SK-N-SH (cell line): Measurements from ENCODE around the gene MARCHF10. TPM values are rescaled to one million over a fixed set of nuclear protein-coding genes. Genes with fewer than 3 reads are reported as not detected.

Source experiments
- CTCF ChIA-PET: fragments of 300-600, 350-600 bp; formaldehyde crosslinking; extraction: SDS; loops from one replicate; lab custom pipeline; 2021; lab: Yijun Ruan, JAX
- POLR2A ChIA-PET: fragments of 350-600 bp; sonication (Branson Sonifier 250); formaldehyde crosslinking; extraction: SDS; loops from one replicate; lab custom pipeline; 2020; ENCODE audit warnings: antibody characterized with exemption, inconsistent platforms; lab: Yijun Ruan, JAX
- DNase-seq: peaks from one replicate; pipeline ENCODE4 v3.0.0; 2012
- H2AFZ ChIP-seq: fragments of 200-600 bp; sonication (generic); 2 replicates; pipeline ENCODE4 v1.8.1; 2016; ENCODE audit warnings: antibody characterized with exemption, mild to moderate bottlenecking, low read depth
- H3F3A ChIP-seq: fragments of 200-600 bp; sonication (generic); replicated peaks from 2 replicates; pipeline ENCODE3; 2016; ENCODE audit warnings: antibody characterized with exemption, mild to moderate bottlenecking; ENCODE audit not compliant: insufficient read depth
- H3K27ac ChIP-seq, 2 experiments: fragments of 200-500 bp in 1 of 2; fragments of 200-600 bp in 1 of 2; sonication (Bioruptor generic) in 1 of 2; sonication (generic), shearing (Covaris generic) in 1 of 2; 2 replicates each; pipeline versions ENCODE4 v1.5.1 to v1.6.1; 2014 to 2016; ENCODE audit warnings: low read depth in 2 of 2, inconsistent platforms in 1 of 2, low read length in 1 of 2, mild to moderate bottlenecking in 1 of 2, mixed read lengths in 1 of 2
- H3K27me3 ChIP-seq: fragments of 200-600 bp; sonication (generic), shearing (Covaris generic); 2 replicates; pipeline ENCODE4 v1.6.1; 2016; ENCODE audit warnings: mixed run types; ENCODE audit not compliant: insufficient read depth
- H3K36me3 ChIP-seq, 2 experiments: fragments of 200-500 bp in 1 of 2; fragments of 200-600 bp in 1 of 2; sonication (Bioruptor generic) in 1 of 2; sonication (generic) in 1 of 2; replicated peaks in 1 of 2; 2 replicates each; pipeline versions ENCODE3 to v1.5.1; 2014 to 2016; ENCODE audit warnings: low read length in 1 of 2, mild to moderate bottlenecking in 1 of 2; ENCODE audit not compliant: insufficient read depth in 2 of 2, control insufficient read depth in 1 of 2
- H3K4me1 ChIP-seq, 2 experiments: fragments of 200-500 bp in 1 of 2; fragments of 200-600 bp in 1 of 2; sonication (Bioruptor generic) in 1 of 2; sonication (generic), shearing (Covaris generic) in 1 of 2; 2 replicates each; pipeline versions ENCODE4 v1.5.1 to v1.6.1; 2014 to 2016; ENCODE audit warnings: low read depth in 1 of 2, low read length in 1 of 2, mixed run types in 1 of 2; ENCODE audit not compliant: insufficient read depth in 2 of 2, control insufficient read depth in 1 of 2
- H3K4me2 ChIP-seq: fragments of 200-600 bp; sonication (generic), shearing (Covaris generic); 2 replicates; pipeline ENCODE4 v1.6.1; 2017; ENCODE audit warnings: mixed run types
- H3K4me3 ChIP-seq, 2 experiments: fragments of 200-500 bp in 1 of 2; fragments of 200-600 bp in 1 of 2; sonication (Bioruptor generic) in 1 of 2; sonication (generic), shearing (Covaris generic) in 1 of 2; 2 replicates each; pipeline versions ENCODE4 v1.5.1 to v1.8.1; 2014 to 2016; ENCODE audit warnings: low read depth in 2 of 2, inconsistent platforms in 1 of 2, low read length in 1 of 2, mild to moderate bottlenecking in 1 of 2, mixed read lengths in 1 of 2, moderate library complexity in 1 of 2
- H3K79me2 ChIP-seq: fragments of 200-600 bp; sonication (generic); 2 replicates; pipeline ENCODE4 v1.8.1; 2017; ENCODE audit warnings: mild to moderate bottlenecking; ENCODE audit not compliant: insufficient read depth
- H3K9ac ChIP-seq: fragments of 200-600 bp; sonication (generic); 2 replicates; pipeline ENCODE4 v1.6.1; 2017; ENCODE audit warnings: mixed run types
- H3K9me2 ChIP-seq: fragments of 200-600 bp; sonication (generic); 2 replicates; pipeline ENCODE4 v1.6.1; 2017; ENCODE audit warnings: mixed run types
- H3K9me3 ChIP-seq: fragments of 200-600 bp; sonication (generic); 2 replicates; pipeline ENCODE4 v1.6.1; 2017; ENCODE audit warnings: mixed run types, mild to moderate bottlenecking, moderate library complexity
- H4K20me1 ChIP-seq: fragments of 200-600 bp; sonication (generic); 2 replicates; pipeline ENCODE4 v1.6.1; 2017; ENCODE audit warnings: mild to moderate bottlenecking, mixed run types; ENCODE audit not compliant: insufficient read depth
- ELF1 ChIP-seq: IDR thresholded peaks from 2 replicates; pipeline ENCODE4 v1.4.0; 2012
- EP300 ChIP-seq, 2 experiments: IDR thresholded peaks; 2 replicates each; pipeline versions ENCODE4 v1.4.0 to v1.6.1; 2012; ENCODE audit warnings: borderline replicate concordance in 1 of 2, low read depth in 1 of 2, low read length in 1 of 2
- EZH2phosphoT487 ChIP-seq: fragments of 200-600 bp; sonication (generic); IDR thresholded peaks from 2 replicates; pipeline ENCODE4 v1.6.1; 2017; ENCODE audit warnings: low read depth, mixed run types, mild to moderate bottlenecking, antibody characterized with exemption, moderate library complexity, borderline replicate concordance
- FOXM1 ChIP-seq: IDR thresholded peaks from 2 replicates; pipeline ENCODE4 v1.4.0; 2012; ENCODE audit warnings: low read depth, mild to moderate bottlenecking
- GABPA ChIP-seq: IDR thresholded peaks from 2 replicates; pipeline ENCODE4 v1.4.0; 2012; ENCODE audit warnings: low read depth, mild to moderate bottlenecking
- JUND ChIP-seq: IDR thresholded peaks from 2 replicates; pipeline ENCODE4 v1.4.0; 2012
- MEF2A ChIP-seq: IDR thresholded peaks from 2 replicates; pipeline ENCODE4 v1.4.0; 2012; ENCODE audit warnings: low read depth, borderline replicate concordance
- MXI1 ChIP-seq: IDR thresholded peaks from 2 replicates; pipeline ENCODE4 v1.6.1; 2012; ENCODE audit warnings: mild to moderate bottlenecking, low read depth, low read length, improper control_type of control experiment
- NRF1 ChIP-seq: IDR thresholded peaks from 2 replicates; pipeline ENCODE4 v1.6.1; 2012; ENCODE audit warnings: low read depth, mild to moderate bottlenecking, low read length
- POLR2AphosphoS5 ChIP-seq: IDR thresholded peaks from 2 replicates; pipeline ENCODE4 v1.6.1; 2012; ENCODE audit warnings: low read depth, low read length
- RAD21 ChIP-seq: IDR thresholded peaks from 2 replicates; pipeline ENCODE4 v1.6.1; 2012; ENCODE audit warnings: mild to moderate bottlenecking, low read length
- RXRA ChIP-seq: IDR thresholded peaks from 2 replicates; pipeline ENCODE4 v1.4.0; 2012; ENCODE audit warnings: low read depth, mild to moderate bottlenecking, borderline replicate concordance
- SMC3 ChIP-seq: IDR thresholded peaks from 2 replicates; pipeline ENCODE4 v1.6.1; 2012; ENCODE audit warnings: low read depth, low read length, improper control_type of control experiment
- TCF12 ChIP-seq: IDR thresholded peaks from 2 replicates; pipeline ENCODE4 v1.4.0; 2012
- YY1 ChIP-seq: IDR thresholded peaks from 2 replicates; pipeline ENCODE4 v1.4.0; 2012; ENCODE audit warnings: low read depth, mild to moderate bottlenecking
- WGBS: methylation state at CpG from one replicate; pipeline ENCODE4 v1.1.6; 2017; ENCODE audit warnings: low lambda C conversion rate; 5-methylcytosine and 5-hydroxymethylcytosine counted together
- polyA plus RNA-seq, 3 experiments: library from polyadenylated mRNA; depleted of rRNA; stranded (reverse); fragments of >200 nt; gene quantifications; 2 replicates each; pipeline ENCODE4 v1.2.3, GENCODE V29; 2012
- TF ChIP-seq, protein P1 (sequence below): IDR thresholded peaks from 2 replicates; pipeline ENCODE4; 2012
- TF ChIP-seq, protein P2 (sequence below): fragments of 150-350 bp; IDR thresholded peaks from 2 replicates; pipeline ENCODE4 v1.6.1; 2016; ENCODE audit warnings: mild to moderate bottlenecking, low read depth, low read length

MARCHF10 gene
- polyA plus RNA-seq, 1 of the 3 experiments (the other 2 are of a cell fraction), result 0.16 TPM

GRCh38 chr17:62756198-62756597, 51.9 kb downstream of the MARCHF10 start:
- CTCF ChIA-PET, result interaction anchor here (1.1 to 1.8 kb wide), 3 partner anchors 212 to 651 kb away, joined by 4 to 10 read pairs (median 5); no protein-coding TSS in a partner anchor
- H3K9me3 ChIP-seq, result no peaks in the 10 kb centered on the region
- no peaks in the 10 kb centered on the region for H3K79me2 ChIP-seq
- H3F3A ChIP-seq, result no peaks in the 10 kb centered on the region
- H2AFZ ChIP-seq, result no peak overlapping the region
- H3K4me1 ChIP-seq, result peaks cover 8 to 23% of the 10 kb centered on the region in 2 experiments; a peak in 2 of 4 replicates
- no peak overlapping the region for H3K4me3 ChIP-seq
- H3K9me2 ChIP-seq, result no peaks in the 10 kb centered on the region
- WGBS, result 94% methylated on average over 4 of the region's 4 CpGs
- DNase-seq, result no peak
- H3K4me2 ChIP-seq, result no peak overlapping the region
- no peak for TF ChIP-seq MEF2A
- TF ChIP-seq, protein P1, sequence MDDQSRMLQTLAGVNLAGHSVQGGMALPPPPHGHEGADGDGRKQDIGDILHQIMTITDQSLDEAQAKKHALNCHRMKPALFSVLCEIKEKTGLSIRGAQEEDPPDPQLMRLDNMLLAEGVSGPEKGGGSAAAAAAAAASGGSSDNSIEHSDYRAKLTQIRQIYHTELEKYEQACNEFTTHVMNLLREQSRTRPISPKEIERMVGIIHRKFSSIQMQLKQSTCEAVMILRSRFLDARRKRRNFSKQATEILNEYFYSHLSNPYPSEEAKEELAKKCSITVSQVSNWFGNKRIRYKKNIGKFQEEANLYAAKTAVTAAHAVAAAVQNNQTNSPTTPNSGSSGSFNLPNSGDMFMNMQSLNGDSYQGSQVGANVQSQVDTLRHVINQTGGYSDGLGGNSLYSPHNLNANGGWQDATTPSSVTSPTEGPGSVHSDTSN, result no peak
- H3K27me3 ChIP-seq, result no peaks in the 10 kb centered on the region
- POLR2A ChIA-PET, result no interaction called here
- peak overlapping the region in 1 of 2 experiments; percentile 84; a peak in 1 of 4 replicates for H3K27ac ChIP-seq
- H3K9ac ChIP-seq, result no peak overlapping the region
- no peaks in the 10 kb centered on the region for H3K36me3 ChIP-seq
- no peaks in the 10 kb centered on the region for H4K20me1 ChIP-seq

DNA sequence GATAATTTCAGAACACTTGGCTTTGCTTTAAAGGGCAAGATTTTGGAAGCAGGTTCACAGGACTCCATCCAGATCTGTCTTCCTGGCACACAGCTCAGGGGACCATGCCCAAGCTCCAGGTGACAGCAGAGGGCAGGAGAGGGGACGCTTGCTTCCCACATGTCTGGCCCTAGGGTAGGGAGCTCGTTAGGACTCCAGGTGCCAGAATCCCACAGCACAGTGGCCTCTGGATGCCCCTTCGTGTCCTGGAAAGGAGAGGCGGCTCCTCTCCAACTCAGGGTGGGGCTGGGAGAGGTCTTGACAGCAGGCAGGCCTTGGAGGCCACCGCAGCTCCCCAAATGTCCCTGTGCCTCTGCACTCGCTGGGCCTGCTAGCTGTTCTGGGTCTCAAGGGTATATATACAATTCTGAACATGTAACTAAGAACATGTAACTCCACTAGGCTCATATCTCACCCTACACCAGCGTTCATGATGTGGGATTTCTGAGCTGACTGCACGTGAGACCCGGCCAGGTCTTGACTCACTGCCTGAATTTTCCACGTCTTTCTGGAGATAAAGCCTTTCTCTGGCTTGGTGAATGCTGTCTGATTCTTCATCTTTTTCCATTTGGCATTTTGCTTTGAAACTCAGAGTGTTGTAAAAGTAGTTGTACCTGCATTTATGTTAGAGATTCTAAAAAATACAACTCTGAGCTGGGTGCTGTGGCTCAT, 52.8 kb downstream of the MARCHF10 start:
- ChIA-PET POLR2A (no interaction called here), CTCF (interaction anchor here (0.8 to 1.8 kb wide), 13 partner anchors 8 to 652 kb away, joined by 3 to 10 read pairs (median 4); no protein-coding TSS in a partner anchor)
- Histone ChIP-seq H3K9me3 (no peaks in the 10 kb centered on the region), H4K20me1 (no peaks in the 10 kb centered on the region), H3K4me2 (no peak overlapping the region), H3K27ac (peak overlapping the region in 1 of 2 experiments; percentile 39; a peak in 1 of 4 replicates), H3K4me1 (peaks cover 8 to 32% of the 10 kb centered on the region in 2 experiments; a peak in 2 of 4 replicates), H3K27me3 (no peaks in the 10 kb centered on the region), H3K79me2 (no peaks in the 10 kb centered on the region), H3K9me2 (no peaks in the 10 kb centered on the region), H3F3A (no peaks in the 10 kb centered on the region), H3K9ac (no peak overlapping the region), H2AFZ (no peak overlapping the region), H3K36me3 (no peaks in the 10 kb centered on the region), H3K4me3 (no peak overlapping the region)
- no peak for TF ChIP-seq FOXM1
- TF ChIP-seq, protein P2, sequence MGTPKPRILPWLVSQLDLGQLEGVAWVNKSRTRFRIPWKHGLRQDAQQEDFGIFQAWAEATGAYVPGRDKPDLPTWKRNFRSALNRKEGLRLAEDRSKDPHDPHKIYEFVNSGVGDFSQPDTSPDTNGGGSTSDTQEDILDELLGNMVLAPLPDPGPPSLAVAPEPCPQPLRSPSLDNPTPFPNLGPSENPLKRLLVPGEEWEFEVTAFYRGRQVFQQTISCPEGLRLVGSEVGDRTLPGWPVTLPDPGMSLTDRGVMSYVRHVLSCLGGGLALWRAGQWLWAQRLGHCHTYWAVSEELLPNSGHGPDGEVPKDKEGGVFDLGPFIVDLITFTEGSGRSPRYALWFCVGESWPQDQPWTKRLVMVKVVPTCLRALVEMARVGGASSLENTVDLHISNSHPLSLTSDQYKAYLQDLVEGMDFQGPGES, result no peak
- TF ChIP-seq JUND, result no peak
- TF ChIP-seq TCF12, result no peak
- TF ChIP-seq RXRA, result no peak
- TF ChIP-seq POLR2AphosphoS5, result no peak
- no peak for TF ChIP-seq YY1
- TF ChIP-seq GABPA, result no peak
- peak; percentile 23; the same call in 1 of the 2 replicates for TF ChIP-seq SMC3
- no peak for TF ChIP-seq EZH2phosphoT487
- peak; percentile 39; the same call in 1 of the 2 replicates for TF ChIP-seq RAD21
- TF ChIP-seq, protein P1, result no peak
- TF ChIP-seq NRF1, result no peak
- no peak for TF ChIP-seq ELF1
- no peak for TF ChIP-seq EP300 (IDR thresholded peaks at IDR 0.05; ENCODE audit: borderline replicate concordance in 1 of 2, low read depth in 1 of 2, low read length in 1 of 2)
- TF ChIP-seq MXI1, result 0 out of 2 replicates have a peak, but pooled peaks have one; percentile 22
- peak; percentile 49 for DNase-seq
- WGBS, result 80% methylated on average over 8 of the region's 10 CpGs
